ENCODE measurements around the gene GALNT14.

DNA sequence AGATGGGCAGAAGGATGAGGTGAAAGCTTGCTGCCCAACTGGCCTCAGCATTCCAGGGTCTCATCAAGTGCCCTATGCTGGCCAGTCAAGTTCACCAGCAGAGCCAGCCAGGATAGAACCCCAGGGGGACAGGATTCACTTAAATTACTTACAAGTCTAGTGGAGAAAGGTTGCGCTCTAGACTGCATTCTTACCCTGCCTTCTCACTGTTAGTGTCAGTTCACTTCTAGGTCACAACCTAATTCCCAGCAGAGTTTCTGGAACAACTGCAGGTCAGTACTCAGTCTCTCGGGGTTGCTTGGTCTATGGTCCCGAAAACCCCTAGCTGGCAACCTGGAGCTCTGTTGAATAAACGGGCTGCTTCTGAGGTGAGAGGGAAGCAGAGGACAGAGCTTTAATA, 32.9 kb upstream of the GALNT14 start:
- no peak for TF ChIP-seq ZFP30 (CRISPR knock-in tag; IDR thresholded peaks at IDR 0.05)
- TF ChIP-seq BACH2 (CRISPR knock-in tag; IDR thresholded peaks at IDR 0.05; ENCODE audit: borderline replicate concordance): no peak
- TF ChIP-seq ARNTL (CRISPR knock-in tag; IDR thresholded peaks at IDR 0.05; ENCODE audit: borderline replicate concordance, low read depth): no peak
- TF ChIP-seq GLIS3 (CRISPR knock-in tag; IDR thresholded peaks at IDR 0.05): no peak
- TF ChIP-seq, protein P1, sequence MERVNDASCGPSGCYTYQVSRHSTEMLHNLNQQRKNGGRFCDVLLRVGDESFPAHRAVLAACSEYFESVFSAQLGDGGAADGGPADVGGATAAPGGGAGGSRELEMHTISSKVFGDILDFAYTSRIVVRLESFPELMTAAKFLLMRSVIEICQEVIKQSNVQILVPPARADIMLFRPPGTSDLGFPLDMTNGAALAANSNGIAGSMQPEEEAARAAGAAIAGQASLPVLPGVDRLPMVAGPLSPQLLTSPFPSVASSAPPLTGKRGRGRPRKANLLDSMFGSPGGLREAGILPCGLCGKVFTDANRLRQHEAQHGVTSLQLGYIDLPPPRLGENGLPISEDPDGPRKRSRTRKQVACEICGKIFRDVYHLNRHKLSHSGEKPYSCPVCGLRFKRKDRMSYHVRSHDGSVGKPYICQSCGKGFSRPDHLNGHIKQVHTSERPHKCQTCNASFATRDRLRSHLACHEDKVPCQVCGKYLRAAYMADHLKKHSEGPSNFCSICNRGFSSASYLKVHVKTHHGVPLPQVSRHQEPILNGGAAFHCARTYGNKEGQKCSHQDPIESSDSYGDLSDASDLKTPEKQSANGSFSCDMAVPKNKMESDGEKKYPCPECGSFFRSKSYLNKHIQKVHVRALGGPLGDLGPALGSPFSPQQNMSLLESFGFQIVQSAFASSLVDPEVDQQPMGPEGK (CRISPR knock-in tag; IDR thresholded peaks at IDR 0.05; ENCODE audit: borderline replicate concordance): no peak
- TF ChIP-seq, protein P2, sequence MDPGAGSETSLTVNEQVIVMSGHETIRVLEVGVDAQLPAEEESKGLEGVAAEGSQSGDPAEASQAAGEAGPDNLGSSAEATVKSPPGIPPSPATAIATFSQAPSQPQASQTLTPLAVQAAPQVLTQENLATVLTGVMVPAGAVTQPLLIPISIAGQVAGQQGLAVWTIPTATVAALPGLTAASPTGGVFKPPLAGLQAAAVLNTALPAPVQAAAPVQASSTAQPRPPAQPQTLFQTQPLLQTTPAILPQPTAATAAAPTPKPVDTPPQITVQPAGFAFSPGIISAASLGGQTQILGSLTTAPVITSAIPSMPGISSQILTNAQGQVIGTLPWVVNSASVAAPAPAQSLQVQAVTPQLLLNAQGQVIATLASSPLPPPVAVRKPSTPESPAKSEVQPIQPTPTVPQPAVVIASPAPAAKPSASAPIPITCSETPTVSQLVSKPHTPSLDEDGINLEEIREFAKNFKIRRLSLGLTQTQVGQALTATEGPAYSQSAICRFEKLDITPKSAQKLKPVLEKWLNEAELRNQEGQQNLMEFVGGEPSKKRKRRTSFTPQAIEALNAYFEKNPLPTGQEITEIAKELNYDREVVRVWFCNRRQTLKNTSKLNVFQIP (CRISPR knock-in tag; IDR thresholded peaks at IDR 0.05; ENCODE audit: borderline replicate concordance, low read depth): no peak
- no peak for TF ChIP-seq ZNF565 (CRISPR knock-in tag; conservative IDR thresholded peaks at IDR 0.05; ENCODE audit: low read depth)
- TF ChIP-seq RARB (CRISPR knock-in tag; IDR thresholded peaks at IDR 0.05): no peak
- TF ChIP-seq ZFP3 (CRISPR knock-in tag; IDR thresholded peaks at IDR 0.05): no peak
- TF ChIP-seq, protein P3, sequence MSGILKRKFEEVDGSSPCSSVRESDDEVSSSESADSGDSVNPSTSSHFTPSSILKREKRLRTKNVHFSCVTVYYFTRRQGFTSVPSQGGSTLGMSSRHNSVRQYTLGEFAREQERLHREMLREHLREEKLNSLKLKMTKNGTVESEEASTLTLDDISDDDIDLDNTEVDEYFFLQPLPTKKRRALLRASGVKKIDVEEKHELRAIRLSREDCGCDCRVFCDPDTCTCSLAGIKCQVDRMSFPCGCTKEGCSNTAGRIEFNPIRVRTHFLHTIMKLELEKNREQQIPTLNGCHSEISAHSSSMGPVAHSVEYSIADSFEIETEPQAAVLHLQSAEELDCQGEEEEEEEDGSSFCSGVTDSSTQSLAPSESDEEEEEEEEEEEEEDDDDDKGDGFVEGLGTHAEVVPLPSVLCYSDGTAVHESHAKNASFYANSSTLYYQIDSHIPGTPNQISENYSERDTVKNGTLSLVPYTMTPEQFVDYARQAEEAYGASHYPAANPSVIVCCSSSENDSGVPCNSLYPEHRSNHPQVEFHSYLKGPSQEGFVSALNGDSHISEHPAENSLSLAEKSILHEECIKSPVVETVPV (CRISPR knock-in tag; IDR thresholded peaks at IDR 0.05): no peak
- no peak for TF ChIP-seq ESRRG (CRISPR knock-in tag; IDR thresholded peaks at IDR 0.05)
- TF ChIP-seq, protein P4, sequence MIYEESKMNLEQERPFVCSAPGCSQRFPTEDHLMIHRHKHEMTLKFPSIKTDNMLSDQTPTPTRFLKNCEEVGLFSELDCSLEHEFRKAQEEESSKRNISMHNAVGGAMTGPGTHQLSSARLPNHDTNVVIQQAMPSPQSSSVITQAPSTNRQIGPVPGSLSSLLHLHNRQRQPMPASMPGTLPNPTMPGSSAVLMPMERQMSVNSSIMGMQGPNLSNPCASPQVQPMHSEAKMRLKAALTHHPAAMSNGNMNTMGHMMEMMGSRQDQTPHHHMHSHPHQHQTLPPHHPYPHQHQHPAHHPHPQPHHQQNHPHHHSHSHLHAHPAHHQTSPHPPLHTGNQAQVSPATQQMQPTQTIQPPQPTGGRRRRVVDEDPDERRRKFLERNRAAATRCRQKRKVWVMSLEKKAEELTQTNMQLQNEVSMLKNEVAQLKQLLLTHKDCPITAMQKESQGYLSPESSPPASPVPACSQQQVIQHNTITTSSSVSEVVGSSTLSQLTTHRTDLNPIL (CRISPR knock-in tag; IDR thresholded peaks at IDR 0.05; ENCODE audit: low read depth): no peak
- TF ChIP-seq PPARA (CRISPR knock-in tag; IDR thresholded peaks at IDR 0.05; ENCODE audit: borderline replicate concordance): no peak
- TF ChIP-seq TOX (CRISPR knock-in tag; IDR thresholded peaks at IDR 0.05; ENCODE audit: borderline replicate concordance): no peak
